ENCODE measurements around the gene MAP3K14.

- no peak for TF ChIP-seq CREB1 (IDR thresholded peaks at IDR 0.05; ENCODE audit: low read depth)
- TF ChIP-seq MAX (IDR thresholded peaks at IDR 0.05) = no peak
- TF ChIP-seq RAD21 (IDR thresholded peaks at IDR 0.05; ENCODE audit: low read depth) = no peak
Observed at GRCh38 chr17:45282683-45283644, 33.9 kb downstream of the MAP3K14 start.

All from Ishikawa (cell line).